GM12873 (cell line): Measurements from ENCODE around the gene BICD1.

Experiments
- CTCF ChIP-seq: IDR thresholded peaks from 2 replicates; pipeline ENCODE4 v1.5.1; 2012; ENCODE audit warnings: low read depth, mild to moderate bottlenecking, moderate library complexity, low read length, control low read depth; ENCODE audit not compliant: insufficient read depth; ENCODE audit errors: missing control alignments

The BICD1 gene

GRCh38 chr12:32285021-32285420 is 178.4 kb downstream of the BICD1 start:
- no peak for TF ChIP-seq CTCF

- no peak for TF ChIP-seq CTCF
Measured at GRCh38 chr12:32285489-32285888, 178.8 kb downstream of the BICD1 start.

DNA sequence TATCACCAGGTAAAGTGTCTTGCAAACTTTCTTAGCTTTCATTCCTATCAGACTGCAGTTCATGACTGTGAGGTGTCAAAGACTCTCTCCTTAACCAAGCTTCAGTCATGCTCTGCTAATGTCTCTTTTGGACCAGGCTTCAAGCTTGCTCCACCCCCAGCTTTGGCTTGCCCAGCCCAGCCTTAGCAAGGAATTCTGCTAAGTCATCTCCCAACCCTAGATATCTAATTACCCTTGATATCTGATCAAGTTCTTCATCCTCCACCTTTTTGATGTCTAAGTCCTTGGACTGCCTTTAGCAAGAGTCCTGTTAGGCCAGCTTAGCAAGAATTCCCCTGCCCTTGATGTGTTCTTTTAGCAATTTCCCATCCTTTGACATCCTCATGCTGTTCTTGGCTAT is 183.8 kb downstream of the BICD1 start:
- no peak for TF ChIP-seq CTCF

DNA sequence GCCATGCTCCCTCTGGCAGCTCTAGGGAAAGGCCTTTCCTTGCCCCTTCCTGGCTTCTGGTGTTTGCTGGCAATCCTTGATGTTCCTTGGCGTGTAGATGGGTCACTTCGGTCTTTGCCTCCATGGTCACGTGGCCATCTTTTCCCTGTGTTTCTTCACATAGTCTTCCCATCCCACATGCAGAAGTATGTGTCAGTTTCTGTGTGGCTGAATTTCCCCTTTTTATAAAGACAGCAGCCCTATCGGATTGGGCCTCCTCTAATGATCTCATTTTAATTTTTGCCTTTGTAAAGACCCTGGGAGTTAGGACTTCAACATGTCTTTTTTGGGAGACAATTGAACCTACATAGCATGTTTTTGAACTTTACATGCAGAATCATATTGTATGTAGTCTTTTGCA is 185.5 kb downstream of the BICD1 start:
- TF ChIP-seq CTCF, result no peak

DNA sequence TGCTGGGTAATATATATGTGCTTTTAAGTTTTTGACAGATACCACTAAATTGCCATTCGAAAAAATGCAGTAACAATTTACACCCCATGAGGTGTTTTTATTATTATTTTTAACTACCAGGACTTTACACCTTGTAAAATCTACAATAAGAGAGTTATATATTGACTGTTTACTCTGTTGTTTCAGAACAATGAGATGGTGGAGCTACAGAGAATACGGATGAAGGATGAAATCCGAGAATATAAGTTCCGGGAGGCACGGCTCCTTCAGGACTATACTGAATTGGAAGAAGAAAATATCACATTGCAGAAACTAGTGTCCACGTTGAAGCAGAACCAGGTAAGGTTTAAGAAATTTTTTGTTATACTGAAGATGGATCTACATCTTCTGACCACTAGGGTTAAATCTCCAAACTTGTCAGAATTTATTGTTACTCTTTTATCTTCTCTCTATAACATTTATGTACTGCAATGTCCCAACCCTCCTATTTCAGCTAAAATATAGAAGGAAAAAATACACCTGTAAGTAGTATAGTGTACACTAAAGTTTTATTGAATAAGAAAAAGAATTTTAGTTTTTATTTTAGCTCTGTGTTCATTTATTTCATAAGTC is 187.3 kb downstream of the BICD1 start:
- peak; percentile 17 for TF ChIP-seq CTCF

DNA sequence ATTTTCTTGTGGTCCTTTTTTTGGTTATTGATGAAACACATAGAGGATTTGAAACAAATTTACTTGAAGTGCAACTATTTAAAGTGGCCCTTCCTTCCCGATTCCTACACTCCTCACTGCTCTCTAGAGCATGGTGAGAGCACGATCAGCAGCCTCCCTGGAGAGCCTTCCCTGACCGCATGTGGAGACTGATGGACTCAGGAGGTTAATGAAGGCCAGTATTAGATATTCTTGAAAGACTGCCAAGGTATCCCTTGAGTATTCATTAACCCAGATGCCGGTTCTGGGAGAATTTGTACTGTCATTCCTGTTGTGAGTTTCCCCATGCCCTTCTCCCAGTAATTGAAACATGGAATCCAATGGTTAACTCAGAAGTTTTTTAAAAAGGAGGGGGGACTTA is 189.9 kb downstream of the BICD1 start:
- TF ChIP-seq CTCF, result no peak

GRCh38 chr12:32298917-32299316 is 192.3 kb downstream of the BICD1 start:
- no peak for TF ChIP-seq CTCF
